GM13976 (cell line): ENCODE data around the gene XRN2.

ENCODE experiments used
- DNase-seq: peaks from one replicate; pipeline ENCODE4 v3.0.0; 2012; ENCODE audit warnings: low spot score
- CTCF ChIP-seq: IDR thresholded peaks from 2 replicates; pipeline ENCODE4 v1.5.1; 2012; ENCODE audit warnings: borderline replicate concordance, mild to moderate bottlenecking; ENCODE audit not compliant: insufficient read depth; ENCODE audit errors: extremely low read depth, missing control alignments, control extremely low read depth
- in situ Hi-C: fragments of 300-500 bp; cut with MboI; formaldehyde crosslinking; loops from one replicate; pipeline ENCODE4 v1.12.0; 2022; ENCODE audit warnings: low sequenced_read_pairs, mixed read lengths, inconsistent platforms; ENCODE audit not compliant: unreplicated experiment

Gene XRN2

DNA sequence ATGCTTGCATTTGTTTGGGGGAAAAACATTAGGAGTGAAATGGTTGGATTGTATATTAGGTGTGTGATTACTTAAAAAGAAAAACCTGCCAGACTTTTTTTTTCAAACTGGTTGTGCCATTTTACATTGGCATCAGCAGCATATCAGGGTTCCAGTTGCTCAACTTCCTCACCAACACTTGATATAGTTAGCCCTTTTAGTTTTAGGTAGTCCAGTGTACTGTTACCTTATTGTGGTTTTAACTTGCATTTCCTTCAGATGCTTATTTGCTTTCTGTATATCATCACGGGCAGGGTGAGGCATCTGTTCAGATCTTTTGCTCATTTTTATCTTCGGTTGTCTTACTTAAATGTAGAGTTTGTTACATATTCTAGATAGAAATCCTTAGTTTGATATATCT lies 5.2 kb downstream of the XRN2 start:
- TF ChIP-seq CTCF = no peak
- in situ Hi-C loops = no loop called here
- no peak for DNase-seq

- no peak for DNase-seq
- in situ Hi-C loops = no loop called here
- no peak for TF ChIP-seq CTCF
These were observed 6.7 kb downstream of the XRN2 start for GRCh38 chr20:21309678-21310467.

DNA sequence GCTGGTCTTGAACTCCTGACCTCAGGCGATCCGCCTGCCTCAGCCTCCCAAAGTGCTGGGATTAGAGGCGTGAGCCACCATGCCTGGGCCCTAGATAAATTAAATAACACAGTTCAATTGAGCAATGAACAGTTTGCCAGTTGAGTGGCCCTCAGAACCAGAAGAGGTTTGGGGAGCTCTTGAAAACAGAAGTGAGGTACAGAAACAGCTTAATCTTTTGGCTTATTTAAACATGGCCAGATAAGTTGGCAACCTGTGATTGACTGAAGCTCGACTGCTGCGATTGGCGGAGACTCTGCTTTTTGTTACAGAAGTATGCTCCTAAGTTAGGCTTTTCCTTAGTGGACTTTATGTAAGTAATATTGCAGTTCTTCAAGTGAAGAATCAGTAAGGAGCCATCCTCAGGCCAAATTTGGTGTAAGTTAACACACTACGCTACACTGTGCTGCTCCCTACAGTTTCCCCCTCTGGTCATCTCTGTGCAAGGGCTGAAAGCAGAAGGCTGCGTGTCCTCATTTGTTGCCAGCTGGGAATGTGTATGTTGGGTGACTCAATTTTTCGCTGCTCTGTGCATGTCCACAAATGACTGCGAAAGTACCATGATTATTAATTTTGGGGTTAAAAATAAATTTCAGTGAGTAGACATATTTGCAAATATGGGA lies 9.8 kb downstream of the XRN2 start:
- in situ Hi-C loops = no loop called here
- TF ChIP-seq CTCF = no peak
- no peak for DNase-seq

DNA sequence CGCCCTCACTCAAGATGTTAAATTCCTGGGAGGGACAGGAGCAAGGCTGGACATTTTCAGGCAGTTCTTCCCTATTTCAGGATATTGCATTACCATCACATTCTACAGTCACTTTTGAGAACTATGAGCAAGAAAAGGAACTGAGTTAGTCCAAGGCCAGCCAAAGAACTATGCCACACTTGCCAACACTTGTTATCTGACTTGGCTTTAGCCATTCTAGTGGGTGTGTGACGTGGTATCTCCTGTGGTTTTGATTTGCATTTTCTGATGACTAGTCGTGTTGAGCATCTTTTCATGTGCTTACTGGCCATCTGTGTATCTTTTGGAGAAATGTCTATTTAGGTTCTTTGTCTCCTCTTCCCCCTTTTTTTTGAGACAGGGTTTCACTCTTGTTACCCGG lies 12.0 kb downstream of the XRN2 start:
- no peak for TF ChIP-seq CTCF
- DNase-seq = no peak
- in situ Hi-C loops = no loop called here

GRCh38 chr20:21322083-21322710 lies 19.1 kb downstream of the XRN2 start:
- TF ChIP-seq CTCF = no peak
- in situ Hi-C loops = no loop called here
- DNase-seq = no peak

GRCh38 chr20:21322921-21323331 lies 19.8 kb downstream of the XRN2 start:
- DNase-seq = no peak
- no peak for TF ChIP-seq CTCF
- in situ Hi-C loops = no loop called here
